HepG2 (cell line): ENCODE results near the gene PLCG1. TPM values are rescaled to one million over a fixed set of nuclear protein-coding genes. Genes with fewer than 3 reads are reported as not detected.

ENCODE experiments used
- HNF4A ChIP-seq: sonication (generic); formaldehyde crosslinking; IDR thresholded peaks from 2 replicates; pipeline ENCODE4 v1.4.0; 2020; ENCODE audit warnings: missing genetic modification reagents
- KDM4B ChIP-seq: sonication (generic); formaldehyde crosslinking; IDR thresholded peaks from 2 replicates; pipeline ENCODE4 v1.4.0; 2020; ENCODE audit warnings: missing genetic modification reagents
- MYNN ChIP-seq: sonication (generic); formaldehyde crosslinking; IDR thresholded peaks from 2 replicates; pipeline ENCODE4 v1.4.0; 2020; ENCODE audit warnings: mild to moderate bottlenecking, low read depth, missing genetic modification reagents
- NR2F1 ChIP-seq, 2 experiments: fragments of 450-650 bp in 1 of 2; formaldehyde crosslinking in 1 of 2; IDR thresholded peaks; 2 replicates each; pipeline versions ENCODE4 v1.5.0 to v1.6.1; 2016 to 2020; ENCODE audit warnings: mild to moderate bottlenecking in 1 of 2, missing compliant biosample characterization in 1 of 2, missing genetic modification reagents in 1 of 2, moderate library complexity in 1 of 2
- PRDM4 ChIP-seq: sonication (generic); formaldehyde crosslinking; IDR thresholded peaks from 2 replicates; pipeline ENCODE4 v1.9.0; 2021; ENCODE audit warnings: missing genetic modification reagents, borderline replicate concordance
- PRPF4 ChIP-seq: fragments of 200-400 bp; formaldehyde crosslinking; IDR thresholded peaks from 2 replicates; pipeline ENCODE4 v1.6.1; 2016; ENCODE audit warnings: low read length, low read depth; ENCODE audit not compliant: poor library complexity, severe bottlenecking
- REPIN1 ChIP-seq: sonication (generic); formaldehyde crosslinking; IDR thresholded peaks from 2 replicates; pipeline ENCODE4 v1.8.0; 2022; ENCODE audit warnings: missing genetic modification reagents, low read depth, mild to moderate bottlenecking, borderline replicate concordance
- SRF ChIP-seq: IDR thresholded peaks from 2 replicates; pipeline ENCODE4 v1.6.1; 2011; ENCODE audit warnings: mild to moderate bottlenecking, low read depth, low read length, moderate library complexity
- TCF7 ChIP-seq: sonication (generic); IDR thresholded peaks from 2 replicates; pipeline ENCODE4 v1.6.1; 2016; ENCODE audit warnings: antibody characterized with exemption, low read depth
- TEAD2 ChIP-seq: sonication (generic); formaldehyde crosslinking; IDR thresholded peaks from 2 replicates; pipeline ENCODE4 v1.9.0; 2021; ENCODE audit warnings: missing genetic modification reagents
- THAP11 ChIP-seq: IDR thresholded peaks from 2 replicates; pipeline ENCODE4 v1.6.1; 2016; ENCODE audit warnings: missing biosample characterization, missing genetic modification reagents
- XRCC5 ChIP-seq: fragments of 200-400 bp; formaldehyde crosslinking; optimal IDR thresholded peaks from 2 replicates; pipeline ENCODE3; 2017; ENCODE audit warnings: mild to moderate bottlenecking, low read length
- ZBTB10 ChIP-seq: sonication (generic); formaldehyde crosslinking; IDR thresholded peaks from 2 replicates; pipeline ENCODE4 v1.4.0; 2020; ENCODE audit warnings: missing genetic modification reagents, borderline replicate concordance
- ZBTB46 ChIP-seq: sonication (generic); formaldehyde crosslinking; IDR thresholded peaks from 2 replicates; pipeline ENCODE4 v1.4.0; 2020; ENCODE audit warnings: mild to moderate bottlenecking, missing genetic modification reagents, borderline replicate concordance
- ZMYM2 ChIP-seq: sonication (generic); formaldehyde crosslinking; IDR thresholded peaks from 2 replicates; pipeline ENCODE4 v1.8.0; 2022; ENCODE audit warnings: mild to moderate bottlenecking, missing genetic modification reagents
- ZNF441 ChIP-seq: sonication (generic); formaldehyde crosslinking; IDR thresholded peaks from 2 replicates; pipeline ENCODE4 v1.7.0; 2021; ENCODE audit warnings: missing genetic modification reagents, borderline replicate concordance
- ZNF496 ChIP-seq: sonication (generic); formaldehyde crosslinking; IDR thresholded peaks from 2 replicates; pipeline ENCODE4 v1.8.1; 2023; ENCODE audit warnings: mild to moderate bottlenecking, moderate library complexity, missing genetic modification reagents; ENCODE audit not compliant: insufficient replicate concordance
- ZNF710 ChIP-seq: sonication (generic); formaldehyde crosslinking; IDR thresholded peaks from 2 replicates; pipeline ENCODE4 v1.5.0; 2020; ENCODE audit warnings: mild to moderate bottlenecking, missing genetic modification reagents, borderline replicate concordance
- ZNF773 ChIP-seq: sonication (generic); formaldehyde crosslinking; IDR thresholded peaks from 2 replicates; pipeline ENCODE4 v1.4.0; 2020; ENCODE audit warnings: missing genetic modification reagents, borderline replicate concordance
- polyA plus RNA-seq, 8 experiments: library from polyadenylated mRNA; depleted of rRNA in 3 of 8; stranded (reverse) in 7 of 8; unstranded in 1 of 8; fragments of >200 nt; fragmentation: Illumina TruSeq in 4 of 8; extraction: Trizol in 4 of 8; gene quantifications; 2 replicates each; pipeline versions ENCODE4 v1.2.1 to v1.2.3, GENCODE V29; 2011 to 2016; ENCODE audit warnings: low read depth in 4 of 8, missing spikeins in 1 of 8, mixed read lengths in 1 of 8; ENCODE audit not compliant: insufficient read depth in 1 of 8
- total RNA-seq, 5 experiments: library from RNA; depleted of rRNA; stranded (reverse); fragments of >200 nt; fragmentation: Illumina TruSeq; extraction: Trizol; gene quantifications; 2 replicates each; pipeline ENCODE4 v1.2.3, GENCODE V29; 2016; ENCODE audit warnings: low read depth in 1 of 5

PLCG1 gene
- total and polyA plus RNA-seq, 2 of the 13 experiments (the other 11 are each of a cell fraction or from before 2014, with no cell fraction given), result 85.3 to 158 TPM

- TF ChIP-seq KDM4B (no peak), REPIN1 (CRISPR knock-in tag) (no peak), ZNF496 (CRISPR knock-in tag) (no peak), ZBTB10 (CRISPR knock-in tag) (peak; percentile 87), ZMYM2 (CRISPR knock-in tag) (no peak; the same call in 1 of the 2 replicates), XRCC5 (peak; percentile 53), HNF4A (CRISPR knock-in tag) (peak; percentile 19; the same call in 1 of the 2 replicates), PRDM4 (CRISPR knock-in tag) (no peak), TEAD2 (CRISPR knock-in tag) (0 out of 2 replicates have a peak, but pooled peaks have one; percentile 16), NR2F1 (CRISPR knock-in tag; IDR thresholded peaks at IDR 0.05) (peak in 1 of 2 experiments; percentile 12; a peak in 1 of 4 replicates), PRPF4 (no peak), THAP11 (CRISPR knock-in tag) (0 out of 2 replicates have a peak, but pooled peaks have one; percentile 44), ZNF710 (CRISPR knock-in tag) (peak; percentile 65; the same call in 1 of the 2 replicates), ZNF441 (CRISPR knock-in tag) (0 out of 2 replicates have a peak, but pooled peaks have one; percentile 63), ZBTB46 (no peak), SRF (no peak), MYNN (CRISPR knock-in tag) (no peak), ZNF773 (CRISPR knock-in tag) (0 out of 2 replicates have a peak, but pooled peaks have one; percentile 1), TCF7 (0 out of 2 replicates have a peak, but pooled peaks have one; percentile 13)
These were observed 501 bp downstream of the PLCG1 start (continued) for GRCh38 chr20:41137614-41138474.
